Measurements from ENCODE around the gene ISCU.

ISCU gene

DNA sequence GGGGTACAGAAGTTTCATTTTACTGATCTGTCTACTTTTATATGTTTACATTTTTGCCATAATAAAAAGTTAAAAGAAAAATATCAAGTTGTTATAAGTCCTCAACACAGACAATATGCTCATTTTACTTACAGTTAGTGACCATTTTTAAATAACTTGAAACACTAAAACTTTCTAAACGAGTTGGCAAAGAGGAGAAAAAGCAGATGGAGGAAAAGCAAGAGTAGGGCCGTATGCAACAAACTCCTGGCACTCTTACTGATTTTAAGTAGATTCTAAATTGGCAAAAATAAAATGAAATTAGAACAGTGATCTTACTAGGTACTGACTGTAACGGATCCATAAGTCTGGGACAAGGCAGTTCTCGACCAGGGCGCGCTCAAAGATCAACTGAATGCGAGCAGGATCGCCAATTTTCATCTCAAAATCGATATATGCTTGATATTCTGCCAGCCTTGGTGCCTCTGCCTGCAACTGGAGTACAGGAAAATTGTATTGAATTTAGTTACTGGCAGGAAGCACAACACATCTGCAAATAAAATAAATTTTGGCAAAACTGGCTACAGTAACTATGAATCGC is 23.7 kb upstream of the ISCU start:
- TF ChIP-seq POLR2AphosphoS5 (IDR thresholded peaks at IDR 0.05; ENCODE audit: low read depth, low read length) (no peak), FOXP2 (optimal IDR thresholded peaks at IDR 0.05; ENCODE audit: borderline replicate concordance, extremely low read depth, extremely low read length, insufficient read depth) (no peak), SIN3A (IDR thresholded peaks at IDR 0.05; ENCODE audit: borderline replicate concordance, insufficient read depth, low read length) (no peak), TAF1 (IDR thresholded peaks at IDR 0.05; ENCODE audit: borderline replicate concordance, insufficient read depth, low read length) (no peak)
- TF ChIP-seq, protein P1, sequence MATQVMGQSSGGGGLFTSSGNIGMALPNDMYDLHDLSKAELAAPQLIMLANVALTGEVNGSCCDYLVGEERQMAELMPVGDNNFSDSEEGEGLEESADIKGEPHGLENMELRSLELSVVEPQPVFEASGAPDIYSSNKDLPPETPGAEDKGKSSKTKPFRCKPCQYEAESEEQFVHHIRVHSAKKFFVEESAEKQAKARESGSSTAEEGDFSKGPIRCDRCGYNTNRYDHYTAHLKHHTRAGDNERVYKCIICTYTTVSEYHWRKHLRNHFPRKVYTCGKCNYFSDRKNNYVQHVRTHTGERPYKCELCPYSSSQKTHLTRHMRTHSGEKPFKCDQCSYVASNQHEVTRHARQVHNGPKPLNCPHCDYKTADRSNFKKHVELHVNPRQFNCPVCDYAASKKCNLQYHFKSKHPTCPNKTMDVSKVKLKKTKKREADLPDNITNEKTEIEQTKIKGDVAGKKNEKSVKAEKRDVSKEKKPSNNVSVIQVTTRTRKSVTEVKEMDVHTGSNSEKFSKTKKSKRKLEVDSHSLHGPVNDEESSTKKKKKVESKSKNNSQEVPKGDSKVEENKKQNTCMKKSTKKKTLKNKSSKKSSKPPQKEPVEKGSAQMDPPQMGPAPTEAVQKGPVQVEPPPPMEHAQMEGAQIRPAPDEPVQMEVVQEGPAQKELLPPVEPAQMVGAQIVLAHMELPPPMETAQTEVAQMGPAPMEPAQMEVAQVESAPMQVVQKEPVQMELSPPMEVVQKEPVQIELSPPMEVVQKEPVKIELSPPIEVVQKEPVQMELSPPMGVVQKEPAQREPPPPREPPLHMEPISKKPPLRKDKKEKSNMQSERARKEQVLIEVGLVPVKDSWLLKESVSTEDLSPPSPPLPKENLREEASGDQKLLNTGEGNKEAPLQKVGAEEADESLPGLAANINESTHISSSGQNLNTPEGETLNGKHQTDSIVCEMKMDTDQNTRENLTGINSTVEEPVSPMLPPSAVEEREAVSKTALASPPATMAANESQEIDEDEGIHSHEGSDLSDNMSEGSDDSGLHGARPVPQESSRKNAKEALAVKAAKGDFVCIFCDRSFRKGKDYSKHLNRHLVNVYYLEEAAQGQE (IDR thresholded peaks at IDR 0.05; ENCODE audit: insufficient read depth in 1 of 2, low read depth in 2 of 2, low read length in 2 of 2), result no peak

DNA sequence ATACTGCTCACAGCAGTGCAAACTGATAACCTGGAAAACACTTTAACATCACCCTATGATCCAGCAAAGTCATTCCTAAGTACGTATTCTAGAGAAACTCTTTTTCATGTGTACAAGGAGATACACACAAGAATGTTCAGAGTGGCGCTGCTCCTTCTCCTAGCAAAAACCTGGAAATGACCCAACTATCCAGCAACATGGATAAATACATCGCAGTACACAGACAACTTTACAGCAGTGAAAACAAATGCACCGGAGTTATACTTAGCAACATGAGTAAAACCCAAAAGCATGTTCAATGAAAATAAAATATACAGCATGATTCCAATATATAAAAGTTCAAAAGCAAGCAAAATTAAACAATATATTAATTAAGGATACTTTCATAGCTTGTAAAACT is 20.1 kb upstream of the ISCU start:
- TF ChIP-seq TAF1 (IDR thresholded peaks at IDR 0.05; ENCODE audit: borderline replicate concordance, insufficient read depth, low read length) (no peak), FOXP2 (optimal IDR thresholded peaks at IDR 0.05; ENCODE audit: borderline replicate concordance, extremely low read depth, extremely low read length, insufficient read depth) (no peak), SIN3A (IDR thresholded peaks at IDR 0.05; ENCODE audit: borderline replicate concordance, insufficient read depth, low read length) (no peak), POLR2AphosphoS5 (IDR thresholded peaks at IDR 0.05; ENCODE audit: low read depth, low read length) (no peak)
- TF ChIP-seq, protein P1 (IDR thresholded peaks at IDR 0.05; ENCODE audit: insufficient read depth in 1 of 2, low read depth in 2 of 2, low read length in 2 of 2), result no peak

DNA sequence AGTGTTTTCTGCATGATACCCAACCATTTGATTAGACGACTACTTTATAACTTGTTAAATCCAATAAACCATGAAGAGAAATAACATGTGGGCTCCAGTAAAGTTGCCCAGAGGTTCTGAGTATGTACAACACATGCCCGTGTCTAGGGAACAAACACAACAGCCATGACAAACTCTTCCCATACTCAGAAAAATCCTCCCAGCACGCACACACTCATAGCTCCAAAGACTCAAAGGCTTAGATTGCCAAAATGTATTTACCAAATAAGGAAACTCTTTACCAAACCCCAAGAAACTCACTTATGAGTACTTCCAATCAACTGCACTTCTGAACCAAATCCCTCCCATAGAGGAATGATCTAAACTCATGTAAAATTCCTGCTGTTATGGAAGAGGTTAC is 18.7 kb upstream of the ISCU start:
- TF ChIP-seq FOXP2 (optimal IDR thresholded peaks at IDR 0.05; ENCODE audit: borderline replicate concordance, extremely low read depth, extremely low read length, insufficient read depth) (no peak), TAF1 (IDR thresholded peaks at IDR 0.05; ENCODE audit: borderline replicate concordance, insufficient read depth, low read length) (no peak), SIN3A (IDR thresholded peaks at IDR 0.05; ENCODE audit: borderline replicate concordance, insufficient read depth, low read length) (no peak), POLR2AphosphoS5 (IDR thresholded peaks at IDR 0.05; ENCODE audit: low read depth, low read length) (no peak)
- TF ChIP-seq, protein P1 (IDR thresholded peaks at IDR 0.05; ENCODE audit: insufficient read depth in 1 of 2, low read depth in 2 of 2, low read length in 2 of 2), result no peak

DNA sequence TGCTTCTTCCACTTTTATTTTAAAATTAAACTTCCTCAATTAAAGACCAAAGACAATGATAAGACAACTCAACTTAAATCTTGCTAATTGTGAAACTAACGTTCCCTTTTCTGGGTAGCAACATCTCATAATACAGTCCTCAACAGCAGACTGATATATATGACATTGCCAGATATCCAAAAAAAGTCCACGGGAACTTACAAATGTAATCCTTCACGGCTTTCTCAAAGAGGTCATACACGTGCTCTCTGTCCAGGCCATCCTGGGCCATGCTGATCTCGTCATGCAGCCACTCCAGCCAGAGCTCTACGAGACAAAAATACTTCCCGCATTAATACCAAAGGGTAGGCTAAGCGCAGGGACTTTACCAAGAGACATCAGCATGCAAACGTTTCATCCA is 14.7 kb upstream of the ISCU start:
- TF ChIP-seq, protein P1 (IDR thresholded peaks at IDR 0.05; ENCODE audit: insufficient read depth in 1 of 2, low read depth in 2 of 2, low read length in 2 of 2), result no peak
- TF ChIP-seq FOXP2 (optimal IDR thresholded peaks at IDR 0.05; ENCODE audit: borderline replicate concordance, extremely low read depth, extremely low read length, insufficient read depth) (no peak), SIN3A (IDR thresholded peaks at IDR 0.05; ENCODE audit: borderline replicate concordance, insufficient read depth, low read length) (no peak), TAF1 (IDR thresholded peaks at IDR 0.05; ENCODE audit: borderline replicate concordance, insufficient read depth, low read length) (no peak), POLR2AphosphoS5 (IDR thresholded peaks at IDR 0.05; ENCODE audit: low read depth, low read length) (no peak)
